Cardiac septum (tissue), 1 donor: Measurements from ENCODE around the gene LOXL1. TPM values are rescaled to one million over a fixed set of nuclear protein-coding genes. Genes with fewer than 3 reads are reported as not detected.
A peak's percentile ranks its signal among the peaks of the same experiment; 100 is the strongest.

Source experiments
- DNase-seq: peaks from one replicate; pipeline ENCODE4 v3.0.0-alpha.2; 2020; ENCODE audit warnings: low spot score
- intact Hi-C: fragments of 100-400 bp; cut with DNase I; formaldehyde crosslinking; loops from one replicate; pipeline ENCODE4 v1.14.0; 2022
- total RNA-seq: library from RNA; stranded (reverse); fragmentation: NEBNext Ultra II Directional; extraction: Animal tissue kit (Norgen Biotek cat#: 25700); gene quantifications from one replicate; pipeline ENCODE4 v1.2.1, GENCODE V29; 2021
- donor health status: DM: no; HTN: no; CAD: no.

Gene LOXL1
- total RNA-seq, 1 donor from 2014 or later = 29.1 TPM

GRCh38 chr15:73897441-73898261 lies 28.6 kb upstream of the LOXL1 start:
- peak; percentile 91 for DNase-seq
- intact Hi-C loops = no loop called here

GRCh38 chr15:73899197-73900094 lies 26.8 kb upstream of the LOXL1 start:
- intact Hi-C loops = no loop called here
- DNase-seq = peak; percentile 71

- intact Hi-C loops = no loop called here
- peak; percentile 15 for DNase-seq
These were observed 26.1 kb upstream of the LOXL1 start for GRCh38 chr15:73900095-73900712.

GRCh38 chr15:73901126-73901810 lies 25.0 kb upstream of the LOXL1 start:
- peak; percentile 14 for DNase-seq
- intact Hi-C loops = no loop called here

DNA sequence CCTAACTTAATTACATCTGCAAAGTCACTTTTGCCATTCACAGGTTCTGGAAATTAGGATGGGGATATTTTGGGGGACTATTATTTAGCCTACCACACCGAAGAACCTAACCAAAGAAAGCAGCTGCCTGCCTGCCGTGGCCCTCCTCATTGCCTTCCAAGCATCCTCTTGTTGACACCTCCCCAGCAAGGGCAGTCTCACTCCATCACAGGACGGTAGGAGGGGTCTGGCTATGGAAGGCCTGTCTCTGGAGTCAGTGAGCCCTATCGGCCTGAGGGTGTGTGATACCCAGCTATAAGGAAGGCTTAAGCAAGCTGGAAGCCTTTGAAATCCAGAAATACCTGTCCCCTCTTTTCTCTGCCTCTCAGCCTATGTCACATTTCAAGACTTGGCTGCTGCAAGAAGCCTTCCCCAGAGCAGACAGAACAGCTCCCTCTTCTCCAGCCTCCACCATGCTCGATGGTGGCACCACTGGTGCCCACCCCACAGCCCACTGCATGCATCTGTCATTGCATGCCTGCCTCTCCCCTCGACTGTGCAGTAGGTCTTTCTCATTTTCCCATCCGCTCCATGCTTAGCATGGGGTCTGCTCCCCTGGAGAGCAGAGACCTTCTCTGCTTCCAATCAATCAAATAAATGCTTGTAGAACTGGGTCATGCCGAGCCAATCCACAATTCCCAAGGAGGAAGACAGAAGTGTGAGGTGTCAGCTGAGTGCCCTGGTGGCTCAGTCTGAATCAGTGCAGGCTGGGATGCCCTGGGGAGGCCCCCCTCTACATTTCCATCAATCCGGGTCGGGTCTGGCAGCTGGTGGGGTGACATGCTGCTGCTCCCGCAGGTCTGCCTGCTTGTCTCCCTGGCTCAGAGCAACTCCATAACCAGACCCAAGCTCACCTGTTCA lies 23.9 kb upstream of the LOXL1 start:
- DNase-seq = peak; percentile 56
- intact Hi-C loops = no loop called here

- no peak for DNase-seq
- intact Hi-C loops = no loop called here
These were observed 22.0 kb upstream of the LOXL1 start for GRCh38 chr15:73904026-73904815.

- intact Hi-C loops = loop anchor here (5.0 kb wide), 1 partner anchor 193 kb away; no protein-coding TSS in a partner anchor
- no peak for DNase-seq
These were observed 20.9 kb upstream of the LOXL1 start for GRCh38 chr15:73905225-73905827.

DNA sequence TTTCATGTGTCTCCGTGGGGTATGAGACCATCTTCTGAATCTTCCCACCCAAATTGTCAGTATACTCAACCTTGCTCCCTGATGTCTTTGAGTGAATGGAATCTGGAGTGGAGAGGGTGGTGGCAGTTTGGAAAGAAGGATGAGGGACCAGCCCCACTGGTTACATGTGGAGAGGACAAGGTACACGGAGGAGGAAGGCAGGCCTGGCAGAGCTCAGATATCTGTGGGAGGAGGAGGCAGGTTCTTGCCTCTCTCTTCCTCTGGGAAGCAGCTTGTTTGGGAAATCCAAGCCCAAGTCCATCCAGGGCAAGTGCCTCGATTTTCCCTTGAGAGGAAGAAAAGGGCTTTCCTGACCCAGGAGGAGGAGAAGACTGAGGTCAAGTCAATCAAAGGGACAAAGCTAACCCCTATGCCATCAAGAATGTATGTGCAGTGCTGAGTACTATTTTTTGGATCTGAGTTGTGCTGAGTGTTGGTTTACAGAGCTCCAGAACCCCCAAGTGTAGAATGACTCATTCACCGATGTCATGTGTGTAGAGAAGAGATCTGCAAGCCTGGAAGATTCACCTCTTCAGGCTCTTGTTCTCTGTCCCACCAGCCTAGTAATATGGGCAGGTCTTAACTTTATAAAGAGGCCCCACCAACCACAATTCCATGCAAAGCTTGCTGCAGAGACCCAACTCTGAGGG lies 19.8 kb upstream of the LOXL1 start:
- intact Hi-C loops = loop anchor here (5.0 kb wide), 1 partner anchor 194 kb away; no protein-coding TSS in a partner anchor
- DNase-seq = no peak

DNA sequence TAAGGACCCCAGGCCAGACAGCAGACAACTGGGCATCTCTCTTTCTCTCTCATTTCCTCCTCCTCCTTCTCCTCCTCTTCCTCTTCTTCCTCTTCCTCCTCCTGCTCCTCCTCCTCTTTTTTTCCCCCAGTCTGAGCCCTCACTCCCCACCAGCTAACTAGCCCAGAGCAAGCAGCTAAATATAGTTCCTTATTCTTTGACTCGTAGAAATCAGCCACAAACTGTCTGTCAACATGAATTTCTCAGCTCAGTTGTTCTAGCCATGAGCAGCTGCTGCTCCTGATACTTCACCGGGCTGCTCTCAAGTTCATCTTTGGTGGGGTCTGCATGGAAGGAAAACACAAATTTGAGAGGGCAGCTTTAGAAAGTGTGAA lies 19.2 kb upstream of the LOXL1 start:
- intact Hi-C loops = loop anchor here (5.0 kb wide), 1 partner anchor 195 kb away; no protein-coding TSS in a partner anchor
- DNase-seq = no peak

DNA sequence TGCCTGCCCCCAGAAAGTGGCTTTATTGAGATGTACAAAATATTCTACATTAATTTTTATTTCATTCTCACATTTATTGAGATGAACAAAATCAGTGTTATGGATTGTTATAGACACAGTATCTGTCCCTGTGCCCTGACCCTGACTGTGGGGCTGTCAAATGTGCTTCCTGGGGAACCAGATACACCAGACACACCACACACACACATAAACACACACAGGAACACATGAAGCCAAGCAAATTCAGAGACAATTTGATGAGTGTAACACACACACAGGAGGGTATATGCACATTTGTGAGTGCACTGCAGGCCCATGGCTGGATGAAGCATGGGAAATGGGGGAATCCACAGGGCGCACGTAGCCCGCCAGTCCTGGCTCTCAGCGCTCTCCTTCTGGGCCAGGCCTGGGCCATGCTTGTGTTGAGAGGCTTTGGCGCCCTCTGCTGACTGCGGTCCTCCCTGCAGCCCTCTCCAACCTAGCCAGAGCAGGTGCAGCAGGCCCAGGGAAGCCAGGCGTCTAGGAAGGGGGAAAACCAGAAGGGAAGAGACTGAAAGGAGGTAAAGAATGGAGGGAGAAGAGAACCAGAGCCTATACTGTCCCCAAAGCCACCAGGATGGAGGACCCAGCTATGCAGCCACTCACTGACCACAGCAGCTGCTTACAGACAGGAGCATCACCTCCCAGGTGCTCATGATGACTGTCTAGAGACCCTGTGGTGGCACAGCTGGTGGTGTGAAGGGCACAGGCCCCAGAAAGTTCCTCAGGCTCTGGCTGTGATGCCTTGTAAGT lies 18.0 kb upstream of the LOXL1 start:
- DNase-seq = peak; percentile 91
- intact Hi-C loops = loop anchor here (5.0 kb wide), 1 partner anchor 196 kb away; no protein-coding TSS in a partner anchor

DNA sequence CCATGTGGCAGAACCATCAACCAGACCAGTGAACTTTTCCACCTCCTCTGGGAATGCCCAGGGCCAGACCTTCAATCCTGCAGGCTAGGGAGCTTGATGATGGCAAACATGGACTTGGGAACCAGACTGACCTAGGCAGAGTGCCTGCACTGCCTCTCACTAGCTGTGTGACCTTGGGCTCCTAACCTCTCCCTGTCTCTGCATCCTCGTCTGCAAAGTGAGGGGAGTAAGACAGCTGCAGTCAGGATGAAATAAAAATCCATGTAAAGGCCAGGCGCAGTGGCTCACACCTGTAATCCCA lies 17.5 kb upstream of the LOXL1 start:
- DNase-seq = no peak
- intact Hi-C loops = loop anchor here (5.0 kb wide), 1 partner anchor 196 kb away; no protein-coding TSS in a partner anchor

GRCh38 chr15:73909651-73910050 lies 16.6 kb upstream of the LOXL1 start:
- DNase-seq = no peak
- intact Hi-C loops = loop anchor here (5.0 kb wide), 1 partner anchor 197 kb away; no protein-coding TSS in a partner anchor

GRCh38 chr15:73910522-73911303 lies 15.5 kb upstream of the LOXL1 start:
- intact Hi-C loops = no loop called here
- DNase-seq = no peak

GRCh38 chr15:73912030-73912596 lies 14.1 kb upstream of the LOXL1 start:
- no peak for DNase-seq
- intact Hi-C loops = no loop called here

- DNase-seq = no peak
- intact Hi-C loops = no loop called here
These were observed 12.1 kb upstream of the LOXL1 start for GRCh38 chr15:73914145-73914544.
